Thoracic aorta (tissue), 2 donors: ENCODE results near the gene FHIT. TPM values are rescaled to one million over a fixed set of nuclear protein-coding genes. Genes with fewer than 3 reads are reported as not detected.

Experiments used
- ATAC-seq: fragments of 150-250 bp; one replicate; pipeline ENCODE4 v1.8.0; 2017; ENCODE audit warnings: low read depth; ENCODE audit not compliant: insufficient number of reproducible peaks, low FRiP score
- DNase-seq: peaks from one replicate; pipeline ENCODE4 v3.0.0-alpha.2; 2020; ENCODE audit warnings: low spot score
- H3K27ac ChIP-seq, 2 donors: fragments of 200-600 bp; sonication (generic); 1 replicate in 1 of 2; 2 replicates in 1 of 2; pipeline ENCODE4 v1.5.1; 2016; ENCODE audit warnings: mild to moderate bottlenecking in 2 of 2, moderate library complexity in 2 of 2
- H3K27me3 ChIP-seq: fragments of 200-600 bp; sonication (generic); replicated peaks from 2 replicates; pipeline ENCODE4 v1.6.0; 2016; ENCODE audit warnings: mild to moderate bottlenecking; ENCODE audit not compliant: insufficient read depth
- H3K36me3 ChIP-seq: fragments of 200-600 bp; sonication (generic); one replicate; pipeline ENCODE4 v1.5.1; 2016
- H3K4me1 ChIP-seq, 2 donors: fragments of 200-600 bp; sonication (generic); 1 replicate in 1 of 2; 2 replicates in 1 of 2; pipeline versions ENCODE4 v1.5.1 to v1.6.0; 2016; ENCODE audit warnings: low read depth in 2 of 2, mild to moderate bottlenecking in 1 of 2; ENCODE audit not compliant: control insufficient read depth in 1 of 2
- H3K4me3 ChIP-seq: fragments of 200-600 bp; sonication (generic); 2 replicates; pipeline ENCODE4 v1.5.1; 2016; ENCODE audit warnings: mild to moderate bottlenecking
- H3K9me3 ChIP-seq: fragments of 200-600 bp; sonication (generic); 2 replicates; pipeline ENCODE4 v1.5.1; 2016
- CTCF ChIP-seq: fragments of 200-600 bp; sonication (generic); IDR thresholded peaks from one replicate; pipeline ENCODE4 v1.5.1; 2019; ENCODE audit warnings: antibody characterized with exemption
- total RNA-seq, 2 donors: library from RNA; depleted of rRNA; stranded (reverse); fragments of >200 nt; gene quantifications; one replicate each; pipeline versions ENCODE4 v1.1.0 to v1.2.3, GENCODE V29; 2016

The FHIT gene
- total RNA-seq, 2 donors from 2014 or later = 2.0 to 2.3 TPM

- ATAC-seq (no peak), DNase-seq (no peak)
- no peaks in the 10 kb centered on the region for H3K9me3 ChIP-seq
- H3K4me3 ChIP-seq = no peak overlapping the region
- no peak for TF ChIP-seq CTCF
- no peak overlapping the region for H3K27ac ChIP-seq
- H3K27me3 ChIP-seq = no peaks in the 10 kb centered on the region
- no peaks in the 10 kb centered on the region for H3K36me3 ChIP-seq
- no peaks in the 10 kb centered on the region for H3K4me1 ChIP-seq
Observed at GRCh38 chr3:60274098-60274497, 977.2 kb downstream of the FHIT start.

- DNase-seq (no peak), ATAC-seq (no peak)
- TF ChIP-seq CTCF = no peak
Observed at GRCh38 chr3:60269829-60270266, 981.4 kb downstream of the FHIT start.

GRCh38 chr3:60269377-60269776 lies 981.9 kb downstream of the FHIT start:
- H3K27ac ChIP-seq = no peak overlapping the region
- no peak for DNase-seq
- H3K4me1 ChIP-seq = no peaks in the 10 kb centered on the region
- no peak overlapping the region for H3K4me3 ChIP-seq
- no peak for ATAC-seq
- H3K36me3 ChIP-seq = no peaks in the 10 kb centered on the region
- H3K9me3 ChIP-seq = no peaks in the 10 kb centered on the region
- H3K27me3 ChIP-seq = no peaks in the 10 kb centered on the region
- TF ChIP-seq CTCF = no peak

More at GRCh38 chr3:60269829-60270266, 981.4 kb downstream of the FHIT start:
- no peaks in the 10 kb centered on the region for H3K9me3 ChIP-seq
- no peaks in the 10 kb centered on the region for H3K36me3 ChIP-seq
- H3K4me1 ChIP-seq = no peaks in the 10 kb centered on the region
- no peak overlapping the region for H3K27ac ChIP-seq
- H3K27me3 ChIP-seq = no peaks in the 10 kb centered on the region
- H3K4me3 ChIP-seq = no peak overlapping the region

GRCh38 chr3:60268123-60268522 lies 983.1 kb downstream of the FHIT start:
- Histone ChIP-seq H3K9me3 (no peaks in the 10 kb centered on the region), H3K36me3 (no peaks in the 10 kb centered on the region), H3K27me3 (no peaks in the 10 kb centered on the region), H3K27ac (no peak overlapping the region), H3K4me1 (no peaks in the 10 kb centered on the region), H3K4me3 (no peak overlapping the region)
- DNase-seq (no peak), ATAC-seq (no peak)
- TF ChIP-seq CTCF = no peak

GRCh38 chr3:60266444-60266843 lies 984.8 kb downstream of the FHIT start:
- H3K4me1 ChIP-seq = no peaks in the 10 kb centered on the region
- H3K36me3 ChIP-seq = no peaks in the 10 kb centered on the region
- no peak for TF ChIP-seq CTCF
- H3K27me3 ChIP-seq = no peaks in the 10 kb centered on the region
- H3K9me3 ChIP-seq = no peaks in the 10 kb centered on the region
- no peak overlapping the region for H3K27ac ChIP-seq
- H3K4me3 ChIP-seq = no peak overlapping the region
- ATAC-seq = no peak
- no peak for DNase-seq
